IPS DF 6.9 (cell line): ENCODE data around the gene VASH1.

Experiments used
- DNase-seq: peaks from one replicate; pipeline ENCODE4 v3.0.0-alpha.2; 2013; ENCODE audit warnings: low read depth, low spot score
- H3K27ac ChIP-seq: one replicate; pipeline ENCODE4 v1.5.1; 2013; ENCODE audit warnings: low read length, control low read depth
- H3K27me3 ChIP-seq: 2 replicates; pipeline ENCODE4 v1.6.1; 2013; ENCODE audit warnings: mild to moderate bottlenecking, low read length; ENCODE audit not compliant: control insufficient read depth, insufficient read depth
- H3K36me3 ChIP-seq: 2 replicates; pipeline ENCODE4 v1.6.1; 2013; ENCODE audit warnings: low read length; ENCODE audit not compliant: control insufficient read depth, insufficient read depth
- H3K4me1 ChIP-seq: 2 replicates; pipeline ENCODE4 v1.6.1; 2013; ENCODE audit warnings: low read length; ENCODE audit not compliant: control insufficient read depth, insufficient read depth
- H3K4me3 ChIP-seq: 2 replicates; pipeline ENCODE4 v1.5.1; 2013; ENCODE audit warnings: mild to moderate bottlenecking, low read length
- H3K9me3 ChIP-seq: 2 replicates; pipeline ENCODE4 v1.6.1; 2013; ENCODE audit warnings: low read length, inconsistent platforms; ENCODE audit not compliant: control insufficient read depth, insufficient read depth
- WGBS: extraction: QIAGEN DNeasy Blood & Tissue Kit; methylation state at CpG from one replicate; pipeline ENCODE4 v1.1.7; 2013; ENCODE audit warnings: mixed read lengths, missing lambda C conversion rate; ENCODE audit not compliant: insufficient read length, insufficient coverage; 5-methylcytosine and 5-hydroxymethylcytosine counted together

The VASH1 gene

GRCh38 chr14:76761136-76761959 is at the start of gene VASH1:
Gene VASH1, plus strand, starts transcription at chr14:76761468. Its CDS starts 1,354 bp downstream, at chr14:76762822.
- H3K36me3 ChIP-seq = no peaks in the 10 kb centered on the region; the same call in 1 of the 2 replicates
- peak within 1 kb of the TSS; percentile 74 for H3K4me3 ChIP-seq
- no CpG with 5 or more reads among the region's 96 CpGs for WGBS
- peaks cover 36% of the 10 kb centered on the region for H3K27me3 ChIP-seq
- no peak for DNase-seq
- no peaks in the 10 kb centered on the region for H3K9me3 ChIP-seq
- H3K27ac ChIP-seq = no peak within 1 kb of the TSS
- H3K4me1 ChIP-seq = no peaks in the 10 kb centered on the region; the same call in 1 of the 2 replicates

- Histone ChIP-seq H3K4me3 (no peak overlapping the region), H3K4me1 (no peaks in the 10 kb centered on the region), H3K9me3 (no peaks in the 10 kb centered on the region), H3K36me3 (no peaks in the 10 kb centered on the region), H3K27me3 (no peaks in the 10 kb centered on the region), H3K27ac (no peak overlapping the region)
- DNase-seq = no peak
- WGBS = no CpG with 5 or more reads among the region's 10 CpGs
Observed at GRCh38 chr14:76713121-76713520, 48.1 kb upstream of the VASH1 start.

- no peak overlapping the region for H3K4me3 ChIP-seq
- no CpG with 5 or more reads among the region's 5 CpGs for WGBS
- H3K27ac ChIP-seq = no peak overlapping the region
- H3K4me1 ChIP-seq = no peaks in the 10 kb centered on the region
- DNase-seq = no peak
- no peaks in the 10 kb centered on the region for H3K27me3 ChIP-seq
- no peaks in the 10 kb centered on the region for H3K36me3 ChIP-seq
- H3K9me3 ChIP-seq = no peaks in the 10 kb centered on the region
Observed at GRCh38 chr14:76714470-76714869, 46.8 kb upstream of the VASH1 start.

GRCh38 chr14:76715101-76715500 is 46.2 kb upstream of the VASH1 start:
- WGBS = no CpG with 5 or more reads among the region's 6 CpGs

GRCh38 chr14:76715511-76716081 is 45.7 kb upstream of the VASH1 start:
- no peak overlapping the region for H3K27ac ChIP-seq
- no peak overlapping the region for H3K4me3 ChIP-seq
- WGBS = no CpG with 5 or more reads among the region's 7 CpGs
- DNase-seq = no peak
- H3K9me3 ChIP-seq = no peaks in the 10 kb centered on the region
- no peaks in the 10 kb centered on the region for H3K36me3 ChIP-seq
- H3K27me3 ChIP-seq = no peaks in the 10 kb centered on the region
- H3K4me1 ChIP-seq = 0 out of 2 replicates have a peak, but pooled peaks cover 1% of the 10 kb centered on the region

More at GRCh38 chr14:76715101-76715500, 46.2 kb upstream of the VASH1 start:
- H3K36me3 ChIP-seq = no peaks in the 10 kb centered on the region
- no peaks in the 10 kb centered on the region for H3K27me3 ChIP-seq
- H3K4me1 ChIP-seq = no peaks in the 10 kb centered on the region
- no peak for DNase-seq
- no peaks in the 10 kb centered on the region for H3K9me3 ChIP-seq
- H3K27ac ChIP-seq = no peak overlapping the region
- no peak overlapping the region for H3K4me3 ChIP-seq

GRCh38 chr14:76716285-76716684 is 45.0 kb upstream of the VASH1 start:
- DNase-seq = no peak
- Histone ChIP-seq H3K27me3 (no peaks in the 10 kb centered on the region), H3K9me3 (no peaks in the 10 kb centered on the region), H3K4me1 (0 out of 2 replicates have a peak, but pooled peaks cover 1% of the 10 kb centered on the region), H3K4me3 (no peak overlapping the region), H3K27ac (no peak overlapping the region), H3K36me3 (no peaks in the 10 kb centered on the region)
- WGBS = no CpG with 5 or more reads among the region's 4 CpGs

GRCh38 chr14:76717508-76718290 is 43.6 kb upstream of the VASH1 start:
- Histone ChIP-seq H3K4me1 (0 out of 2 replicates have a peak, but pooled peaks cover 1% of the 10 kb centered on the region), H3K9me3 (no peaks in the 10 kb centered on the region), H3K36me3 (no peaks in the 10 kb centered on the region), H3K27me3 (no peaks in the 10 kb centered on the region), H3K27ac (no peak overlapping the region), H3K4me3 (no peak overlapping the region)
- WGBS = no CpG with 5 or more reads among the region's 9 CpGs
- DNase-seq = no peak

- Histone ChIP-seq H3K36me3 (no peaks in the 10 kb centered on the region), H3K9me3 (no peaks in the 10 kb centered on the region), H3K4me1 (0 out of 2 replicates have a peak, but pooled peaks cover 1% of the 10 kb centered on the region), H3K4me3 (no peak overlapping the region), H3K27me3 (no peaks in the 10 kb centered on the region), H3K27ac (no peak overlapping the region)
- no CpG with 5 or more reads among the region's 6 CpGs for WGBS
- DNase-seq = no peak
Observed at GRCh38 chr14:76718306-76719040, 42.8 kb upstream of the VASH1 start.

GRCh38 chr14:76719666-76720065 is 41.6 kb upstream of the VASH1 start:
- Histone ChIP-seq H3K4me1 (0 out of 2 replicates have a peak, but pooled peaks cover 1% of the 10 kb centered on the region), H3K27ac (no peak overlapping the region), H3K36me3 (no peaks in the 10 kb centered on the region), H3K27me3 (no peaks in the 10 kb centered on the region), H3K4me3 (no peak overlapping the region), H3K9me3 (no peaks in the 10 kb centered on the region)
- WGBS = no CpG with 5 or more reads among the region's 9 CpGs
- no peak for DNase-seq

GRCh38 chr14:76720382-76720813 is 40.9 kb upstream of the VASH1 start:
- WGBS = 100% methylated on average over 1 of the region's 3 CpGs
- Histone ChIP-seq H3K36me3 (no peaks in the 10 kb centered on the region), H3K27ac (no peak overlapping the region), H3K4me1 (0 out of 2 replicates have a peak, but pooled peaks cover 1% of the 10 kb centered on the region), H3K27me3 (no peaks in the 10 kb centered on the region), H3K9me3 (no peaks in the 10 kb centered on the region), H3K4me3 (no peak overlapping the region)
- DNase-seq = no peak
